Measurements from ENCODE around the gene TRIM71.

GRCh38 chr3:32930161-32930560 is 112.4 kb downstream of the TRIM71 start:
- TF ChIP-seq CTCF (conservative IDR thresholded peaks at IDR 0.05; ENCODE audit: low read length) (no peak), EZH2phosphoT487 (IDR thresholded peaks at IDR 0.05; ENCODE audit: borderline replicate concordance) (no peak)
